GM19239 (cell line): ENCODE measurements around the gene MARCKS.

Experiments used
- DNase-seq: peaks from one replicate; pipeline ENCODE4 v3.0.0; 2011; ENCODE audit warnings: low spot score; ENCODE audit not compliant: insufficient read length
- FAIRE-seq: peaks from 2 replicates; lab custom pipeline; 2011; peaks lifted over from hg19 to GRCh38; lab: Jason Lieb, UNC

MARCKS gene

DNA sequence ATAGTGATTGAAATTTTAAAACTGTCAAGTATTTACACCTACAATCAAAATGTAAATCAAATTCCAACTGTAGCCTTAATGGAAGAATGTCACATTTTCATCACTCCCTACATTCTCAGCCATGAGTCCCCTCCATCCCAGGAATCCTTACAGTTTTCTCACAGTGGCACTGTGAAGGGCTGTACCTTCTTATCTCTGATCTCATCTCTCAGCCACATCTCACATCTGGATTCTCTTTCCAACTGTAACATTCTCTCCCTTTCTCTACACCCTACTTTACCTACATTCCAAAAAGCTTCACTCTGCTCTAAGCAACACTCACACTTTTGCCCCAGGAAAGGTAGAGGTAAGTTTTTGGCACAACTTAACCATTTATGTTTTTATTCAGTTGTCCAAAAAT is 8.9 kb upstream of the MARCKS start:
- DNase-seq (no peak), FAIRE-seq (no peak)

DNA sequence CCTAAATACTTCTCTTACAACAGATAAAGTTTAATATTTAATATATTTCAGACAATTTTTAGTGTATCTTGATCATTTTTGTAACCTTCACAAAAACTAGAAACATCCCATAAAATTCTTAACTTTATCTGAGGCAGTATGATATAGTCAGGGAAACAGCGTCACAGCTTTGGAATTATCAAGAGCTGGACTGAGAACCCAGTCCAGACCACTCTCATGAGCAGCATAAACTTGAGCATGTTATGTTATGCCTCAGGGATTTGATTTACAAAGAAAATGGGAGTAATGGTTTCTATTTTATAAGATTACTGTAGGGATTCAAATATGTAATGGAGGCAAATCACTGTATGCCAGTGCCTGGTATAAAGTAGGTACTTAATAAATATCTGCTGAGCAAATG is 8.3 kb upstream of the MARCKS start:
- DNase-seq (no peak), FAIRE-seq (no peak)

DNA sequence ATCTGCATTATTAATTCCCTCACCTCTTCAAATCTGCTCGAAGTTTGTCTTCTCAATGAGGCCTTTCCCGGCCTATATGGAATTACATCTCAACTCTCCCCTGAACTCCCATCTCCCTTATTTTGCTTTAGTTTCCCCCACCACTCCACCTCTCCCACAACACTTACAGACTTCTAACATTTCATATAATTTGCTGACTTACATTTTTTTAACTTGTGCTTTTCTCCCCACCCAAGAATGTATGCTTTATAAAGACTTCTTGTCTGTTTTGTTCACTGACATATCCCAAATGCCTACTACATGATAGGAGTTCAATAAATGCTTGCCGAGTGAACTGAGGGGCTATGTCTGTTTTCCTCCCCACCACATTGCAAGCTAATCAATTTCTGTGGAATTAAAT is 3.9 kb upstream of the MARCKS start:
- FAIRE-seq (no peak), DNase-seq (no peak)

DNA sequence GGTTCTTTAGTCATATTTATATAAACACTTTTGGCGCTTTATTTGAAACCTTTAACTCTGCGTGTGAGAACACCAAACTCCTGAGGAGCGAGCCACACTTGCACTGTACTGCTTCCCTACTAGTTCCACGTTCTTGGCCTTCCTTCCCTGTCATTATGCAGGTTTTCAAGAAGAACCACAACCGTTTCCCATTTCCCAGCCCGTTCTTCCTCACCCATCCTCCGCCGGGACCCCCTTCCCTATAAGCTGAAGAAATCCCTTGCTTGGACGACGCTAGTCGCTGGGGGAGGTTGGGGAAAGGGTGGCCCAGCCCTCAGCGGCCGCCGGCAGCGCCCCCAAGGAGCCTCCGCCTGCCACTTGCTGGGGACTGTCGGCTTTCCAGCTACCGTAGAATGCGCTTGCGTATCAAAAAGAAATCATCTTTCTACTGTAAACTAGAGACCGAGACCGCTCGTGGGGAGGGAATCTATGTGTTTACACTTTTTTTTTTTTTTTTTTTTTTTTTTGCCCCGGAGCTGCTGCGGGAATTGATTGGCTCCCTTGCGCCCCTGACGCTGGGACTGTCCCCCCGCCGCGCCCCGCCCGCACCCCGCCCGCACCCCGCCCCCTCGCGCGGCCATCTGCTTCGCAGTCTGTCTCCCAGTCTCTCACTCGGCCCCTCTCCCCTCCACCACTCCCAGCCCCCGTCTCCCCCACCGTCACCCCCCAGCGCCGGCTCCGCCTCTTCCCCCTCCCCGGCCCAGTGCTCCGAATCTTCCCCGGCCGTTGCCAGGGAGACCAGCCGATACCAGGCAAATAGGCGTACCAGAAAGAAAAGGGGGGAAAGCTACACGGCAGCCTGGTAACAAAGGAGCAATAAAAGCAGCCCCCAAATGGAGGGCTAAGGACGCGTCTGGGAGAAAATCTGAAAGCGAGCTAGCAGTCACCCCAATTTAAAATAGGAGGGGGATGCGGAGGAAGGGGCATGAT is 2.3 kb upstream of the MARCKS start:
- FAIRE-seq (no peak), DNase-seq (peak; percentile 35)

DNA sequence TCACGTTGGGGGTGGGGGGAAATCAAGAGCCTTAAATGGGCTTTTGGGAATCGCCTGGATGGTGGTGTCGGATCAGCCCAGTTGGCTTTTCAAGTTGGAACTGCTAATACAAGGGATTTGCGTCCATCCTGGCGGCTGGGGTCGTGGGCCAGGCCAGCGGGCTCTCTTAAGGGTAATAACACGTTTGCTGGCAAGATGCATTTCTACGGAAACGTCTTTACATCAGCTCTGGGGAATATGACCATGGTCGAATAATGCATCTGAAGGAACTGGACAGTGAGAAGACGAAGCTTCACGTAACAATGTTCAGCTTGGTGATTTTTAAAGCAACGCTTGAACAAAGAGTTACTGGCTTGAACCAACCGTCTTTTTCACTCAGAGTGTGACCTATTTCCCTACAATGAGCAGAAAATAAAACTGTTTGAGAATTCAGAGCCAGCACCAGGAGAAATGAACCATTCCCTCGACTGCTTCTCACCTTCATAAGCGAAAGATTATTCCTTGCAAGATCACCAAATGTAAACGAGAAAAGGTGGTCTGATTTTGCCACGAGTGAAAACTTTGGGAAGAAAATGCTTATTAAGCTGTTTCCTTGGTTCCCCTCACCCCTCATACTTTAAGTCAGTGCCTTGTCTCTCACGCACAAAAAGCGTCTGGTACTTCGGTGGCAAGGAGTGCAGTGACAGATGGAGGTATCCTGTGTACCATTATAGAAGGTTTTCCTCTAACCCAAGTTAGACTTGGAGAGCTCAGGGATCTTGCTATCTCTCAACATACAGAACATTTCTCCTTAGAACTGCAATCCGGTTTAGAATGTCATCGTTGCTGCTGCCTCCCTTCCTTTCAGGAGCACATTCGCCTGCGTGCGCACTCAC is 1.4 kb upstream of the MARCKS start:
- peak; percentile 14 for DNase-seq
- FAIRE-seq, result peak; percentile 94

DNA sequence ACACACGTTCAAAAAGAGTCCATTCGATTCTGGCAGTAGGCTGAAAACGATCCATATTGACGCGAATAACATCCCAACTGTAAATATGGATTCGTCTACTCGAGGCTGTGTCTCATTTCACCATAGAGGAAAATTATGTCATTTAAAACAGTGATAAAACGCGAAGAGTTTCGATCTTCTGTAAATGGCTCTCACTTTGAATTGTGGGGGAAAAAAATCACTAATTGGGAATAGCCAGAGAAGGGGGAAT is 845 bp upstream of the MARCKS start:
- DNase-seq (no peak), FAIRE-seq (peak; percentile 78)

DNA sequence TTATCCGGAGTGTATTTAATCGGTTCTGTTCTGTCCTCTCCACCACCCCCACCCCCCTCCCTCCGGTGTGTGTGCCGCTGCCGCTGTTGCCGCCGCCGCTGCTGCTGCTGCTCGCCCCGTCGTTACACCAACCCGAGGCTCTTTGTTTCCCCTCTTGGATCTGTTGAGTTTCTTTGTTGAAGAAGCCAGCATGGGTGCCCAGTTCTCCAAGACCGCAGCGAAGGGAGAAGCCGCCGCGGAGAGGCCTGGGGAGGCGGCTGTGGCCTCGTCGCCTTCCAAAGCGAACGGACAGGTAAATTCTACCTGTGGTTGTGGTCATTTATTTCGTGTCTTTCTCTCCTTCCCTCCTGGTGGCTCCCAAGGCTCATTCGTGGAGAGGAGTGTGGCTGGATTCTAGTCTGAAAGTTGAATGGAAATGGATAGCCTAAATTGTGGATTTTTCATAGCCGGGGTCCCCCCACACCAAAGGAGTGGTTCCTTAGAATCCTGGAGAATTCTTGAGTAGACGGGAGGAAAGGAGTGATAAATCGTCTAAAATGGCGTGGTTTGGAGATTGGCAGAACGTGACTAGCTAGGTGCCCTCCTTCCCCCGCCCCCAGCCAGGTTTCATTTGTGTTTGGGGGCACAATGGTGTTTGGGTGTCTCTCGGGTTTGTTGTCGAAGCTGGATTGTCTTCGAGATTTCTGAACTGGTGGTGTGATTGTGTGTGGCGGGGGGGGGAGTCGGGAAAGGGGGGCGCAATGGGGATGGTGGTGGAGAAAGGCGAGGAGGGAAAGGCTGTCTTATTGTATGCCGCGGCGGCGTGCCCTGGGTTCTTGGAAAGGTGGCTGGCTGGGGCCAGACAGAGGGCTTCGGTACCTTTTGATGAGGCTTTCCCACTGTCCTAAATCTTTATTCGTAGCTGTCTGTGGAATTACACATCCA is 673 bp downstream of the MARCKS start:
- DNase-seq, result peak; percentile 19
- peak; percentile 64 for FAIRE-seq

DNA sequence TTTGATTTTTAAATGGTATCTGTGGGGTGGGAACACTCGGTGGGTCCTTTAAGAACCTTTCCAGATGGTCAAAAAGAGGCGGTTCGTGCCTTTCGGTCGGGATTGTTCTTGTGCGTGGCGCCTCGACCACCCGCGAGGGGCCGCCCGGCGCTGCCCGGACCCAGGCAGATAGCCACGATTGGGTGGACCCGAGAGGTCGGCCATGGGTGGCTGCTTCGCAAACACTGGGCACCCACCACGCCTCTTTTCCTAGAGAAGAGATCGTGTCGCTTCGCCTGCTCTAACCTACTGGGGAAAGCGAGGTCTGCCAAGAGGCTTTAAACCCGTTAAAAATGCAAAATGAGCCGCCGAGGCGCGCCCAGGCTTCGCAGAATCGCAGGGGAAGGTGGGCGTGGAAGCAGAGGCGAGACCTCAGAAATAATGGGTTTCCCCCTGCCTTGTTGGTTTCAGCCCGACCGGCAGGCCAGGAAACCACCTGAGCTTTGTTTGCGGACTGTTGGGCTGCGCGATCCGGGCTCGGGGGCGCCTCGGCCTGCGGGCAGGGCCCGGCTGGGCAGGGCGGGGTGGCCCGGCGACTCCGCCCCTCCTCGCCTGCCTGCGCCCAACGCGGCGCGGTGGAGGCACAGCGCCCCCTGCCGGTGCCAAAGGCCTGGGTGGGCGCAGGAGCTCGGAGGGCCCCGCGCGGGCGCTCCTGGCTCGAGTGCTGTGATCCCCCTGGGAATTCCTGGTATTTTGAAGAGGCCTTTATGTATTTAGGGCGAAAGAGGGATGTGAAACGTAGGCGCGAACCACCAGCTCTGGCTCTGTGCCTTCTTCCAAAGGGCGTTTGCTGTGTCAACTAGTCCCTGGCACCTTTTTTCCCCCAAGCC is 1.6 kb downstream of the MARCKS start:
- FAIRE-seq (peak; percentile 99), DNase-seq (peak; percentile 99)

DNA sequence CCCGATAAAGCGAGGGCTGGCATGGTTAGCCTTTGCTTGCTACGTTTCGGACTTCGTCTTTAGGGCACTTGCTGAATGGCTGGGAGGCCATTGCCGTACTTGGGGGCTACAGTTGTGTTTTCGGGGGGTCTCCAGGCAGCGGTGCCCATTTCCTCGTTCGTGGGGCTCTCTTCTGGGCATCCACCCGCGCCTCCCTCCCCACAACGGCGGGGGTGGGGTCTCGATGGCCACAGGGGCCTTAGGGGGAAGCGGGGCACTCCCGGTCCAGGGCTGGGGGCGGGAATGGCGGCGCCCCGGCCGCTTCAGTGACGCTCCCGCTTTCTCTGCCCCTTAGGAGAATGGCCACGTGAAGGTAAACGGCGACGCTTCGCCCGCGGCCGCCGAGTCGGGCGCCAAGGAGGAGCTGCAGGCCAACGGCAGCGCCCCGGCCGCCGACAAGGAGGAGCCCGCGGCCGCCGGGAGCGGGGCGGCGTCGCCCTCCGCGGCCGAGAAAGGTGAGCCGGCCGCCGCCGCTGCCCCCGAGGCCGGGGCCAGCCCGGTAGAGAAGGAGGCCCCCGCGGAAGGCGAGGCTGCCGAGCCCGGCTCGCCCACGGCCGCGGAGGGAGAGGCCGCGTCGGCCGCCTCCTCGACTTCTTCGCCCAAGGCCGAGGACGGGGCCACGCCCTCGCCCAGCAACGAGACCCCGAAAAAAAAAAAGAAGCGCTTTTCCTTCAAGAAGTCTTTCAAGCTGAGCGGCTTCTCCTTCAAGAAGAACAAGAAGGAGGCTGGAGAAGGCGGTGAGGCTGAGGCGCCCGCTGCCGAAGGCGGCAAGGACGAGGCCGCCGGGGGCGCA is 2.4 kb downstream of the MARCKS start:
- no peak for FAIRE-seq
- DNase-seq, result peak; percentile 9

DNA sequence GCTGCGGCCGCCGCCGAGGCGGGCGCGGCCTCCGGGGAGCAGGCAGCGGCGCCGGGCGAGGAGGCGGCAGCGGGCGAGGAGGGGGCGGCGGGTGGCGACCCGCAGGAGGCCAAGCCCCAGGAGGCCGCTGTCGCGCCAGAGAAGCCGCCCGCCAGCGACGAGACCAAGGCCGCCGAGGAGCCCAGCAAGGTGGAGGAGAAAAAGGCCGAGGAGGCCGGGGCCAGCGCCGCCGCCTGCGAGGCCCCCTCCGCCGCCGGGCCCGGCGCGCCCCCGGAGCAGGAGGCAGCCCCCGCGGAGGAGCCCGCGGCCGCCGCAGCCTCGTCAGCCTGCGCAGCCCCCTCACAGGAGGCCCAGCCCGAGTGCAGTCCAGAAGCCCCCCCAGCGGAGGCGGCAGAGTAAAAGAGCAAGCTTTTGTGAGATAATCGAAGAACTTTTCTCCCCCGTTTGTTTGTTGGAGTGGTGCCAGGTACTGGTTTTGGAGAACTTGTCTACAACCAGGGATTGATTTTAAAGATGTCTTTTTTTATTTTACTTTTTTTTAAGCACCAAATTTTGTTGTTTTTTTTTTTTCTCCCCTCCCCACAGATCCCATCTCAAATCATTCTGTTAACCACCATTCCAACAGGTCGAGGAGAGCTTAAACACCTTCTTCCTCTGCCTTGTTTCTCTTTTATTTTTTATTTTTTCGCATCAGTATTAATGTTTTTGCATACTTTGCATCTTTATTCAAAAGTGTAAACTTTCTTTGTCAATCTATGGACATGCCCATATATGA is 3.2 kb downstream of the MARCKS start:
- DNase-seq (peak; percentile 8), FAIRE-seq (peak; percentile 47)

DNA sequence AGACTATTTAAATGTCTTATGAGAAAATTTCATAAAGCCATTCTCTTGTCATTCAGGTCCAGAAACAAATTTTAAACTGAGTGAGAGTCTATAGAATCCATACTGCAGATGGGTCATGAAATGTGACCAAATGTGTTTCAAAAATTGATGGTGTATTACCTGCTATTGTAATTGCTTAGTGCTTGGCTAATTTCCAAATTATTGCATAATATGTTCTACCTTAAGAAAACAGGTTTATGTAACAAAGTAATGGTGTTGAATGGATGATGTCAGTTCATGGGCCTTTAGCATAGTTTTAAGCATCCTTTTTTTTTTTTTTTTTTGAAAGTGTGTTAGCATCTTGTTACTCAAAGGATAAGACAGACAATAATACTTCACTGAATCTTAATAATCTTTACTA is 5.0 kb downstream of the MARCKS start:
- DNase-seq, result no peak
- peak; percentile 79 for FAIRE-seq

DNA sequence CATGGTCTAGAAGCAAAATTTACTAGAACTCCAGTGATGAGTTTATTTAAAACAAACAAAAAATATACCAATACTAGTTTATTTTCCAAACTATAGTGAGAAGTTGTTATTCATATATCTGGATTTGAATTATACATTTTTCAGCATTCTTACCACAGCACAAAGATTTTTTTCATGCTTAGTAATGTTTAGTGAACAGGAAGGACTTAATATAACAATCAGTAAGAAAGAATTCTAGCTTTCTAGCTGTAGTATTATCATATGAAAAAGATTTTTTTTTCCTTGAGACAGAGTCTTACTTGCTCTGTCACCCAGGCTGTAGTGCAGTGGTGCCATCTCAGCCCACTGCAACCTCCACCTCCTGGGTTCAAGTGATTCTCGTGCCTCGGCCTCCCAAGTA is 13.8 kb downstream of the MARCKS start:
- DNase-seq, result no peak
- FAIRE-seq, result no peak

DNA sequence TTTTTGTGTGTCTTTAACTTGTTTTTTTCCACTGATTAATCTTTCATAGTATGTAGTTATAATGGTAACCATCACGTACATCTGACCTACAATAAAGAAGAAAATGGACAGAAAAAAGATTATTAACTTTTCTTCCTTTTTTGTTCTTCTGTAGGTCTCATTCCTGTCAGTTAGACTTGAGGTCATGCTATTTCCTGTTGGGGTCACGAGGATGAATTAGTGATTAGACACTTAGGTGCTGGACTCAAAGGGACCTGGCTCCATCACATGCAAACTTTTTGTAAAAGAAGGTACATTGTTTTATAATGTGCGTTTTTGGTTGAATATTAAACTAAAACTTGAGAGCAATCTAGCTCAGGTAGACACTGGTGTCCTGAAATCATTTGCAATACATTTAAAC is 14.8 kb downstream of the MARCKS start:
- DNase-seq, result no peak
- FAIRE-seq, result no peak

DNA sequence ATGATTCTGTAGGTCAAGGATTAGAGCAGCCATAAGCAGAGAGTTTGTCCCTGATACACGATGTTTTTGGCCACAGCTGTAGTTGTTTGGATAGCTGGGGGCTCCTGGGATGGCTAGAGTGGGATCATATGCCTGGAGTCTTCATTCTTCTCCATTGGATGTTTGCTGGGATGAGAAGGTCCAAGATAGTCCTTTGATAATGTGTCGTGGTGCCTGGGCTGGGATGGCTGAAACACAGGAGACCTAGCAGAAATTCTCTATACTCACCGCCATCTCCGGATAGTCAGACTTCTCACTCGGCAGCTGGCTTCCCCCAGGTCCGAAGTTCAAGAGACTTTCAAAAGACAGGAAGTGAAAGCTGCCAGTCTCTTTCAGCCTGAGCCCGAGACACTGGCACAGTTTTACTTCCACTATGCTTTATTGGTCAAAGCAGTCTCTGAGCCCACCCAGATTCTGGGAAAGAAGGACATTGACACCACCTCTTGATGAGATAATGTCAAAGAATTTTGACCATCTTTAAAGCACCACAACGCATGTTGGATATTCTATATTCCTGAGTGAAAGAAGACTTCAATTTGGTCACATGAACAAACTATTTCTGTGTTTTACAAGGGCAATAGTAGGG is 16.0 kb downstream of the MARCKS start:
- FAIRE-seq (peak; percentile 97), DNase-seq (peak; percentile 12)

DNA sequence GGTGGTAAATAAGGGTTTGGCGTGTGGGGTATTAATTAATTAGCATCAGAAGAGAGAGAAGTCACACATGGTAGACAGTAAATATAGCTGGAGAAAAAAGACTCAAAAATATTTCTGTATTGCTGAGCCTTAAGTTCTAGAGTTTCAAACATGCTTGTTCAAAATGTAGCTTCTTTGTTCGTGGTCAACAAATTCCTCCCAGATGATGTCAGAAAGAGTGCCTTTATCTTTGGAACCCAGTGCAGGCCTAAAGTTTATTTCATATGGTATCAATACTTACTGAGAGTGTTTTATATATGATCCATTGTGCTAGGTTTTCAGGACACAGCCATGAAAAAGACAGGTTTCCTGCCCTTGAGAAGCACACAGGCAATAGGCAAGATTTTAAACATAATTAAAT is 18.3 kb downstream of the MARCKS start:
- FAIRE-seq (no peak), DNase-seq (no peak)

DNA sequence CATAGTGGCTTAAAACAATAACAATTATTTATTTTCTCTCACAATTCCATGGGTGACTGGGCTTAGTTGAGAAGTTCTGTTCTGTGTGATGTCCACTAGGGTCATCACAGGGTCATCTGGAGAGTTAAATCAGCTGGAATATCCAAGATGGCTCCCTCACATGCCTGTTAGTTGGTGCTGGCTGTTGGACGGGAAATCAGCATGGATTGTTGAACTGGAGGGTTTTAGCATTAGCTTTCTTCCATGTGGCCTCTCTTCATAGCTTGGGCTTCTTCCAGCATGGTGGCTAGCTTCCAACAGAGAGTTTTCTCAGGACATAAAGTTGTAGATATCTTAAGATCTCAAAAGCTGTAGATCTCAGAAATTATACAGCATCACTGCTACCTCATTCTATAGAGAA is 19.6 kb downstream of the MARCKS start:
- FAIRE-seq, result no peak
- no peak for DNase-seq
